HG02938 (cell line): ENCODE data around the gene EZR.

ENCODE experiments used
- ATAC-seq: cut with Tn5 transposase; IDR thresholded peaks from one replicate; pipeline ENCODE4 v1.9.1; 2021; ENCODE audit warnings: mild to moderate bottlenecking, moderate library complexity; ENCODE audit not compliant: unreplicated experiment

Gene EZR

DNA sequence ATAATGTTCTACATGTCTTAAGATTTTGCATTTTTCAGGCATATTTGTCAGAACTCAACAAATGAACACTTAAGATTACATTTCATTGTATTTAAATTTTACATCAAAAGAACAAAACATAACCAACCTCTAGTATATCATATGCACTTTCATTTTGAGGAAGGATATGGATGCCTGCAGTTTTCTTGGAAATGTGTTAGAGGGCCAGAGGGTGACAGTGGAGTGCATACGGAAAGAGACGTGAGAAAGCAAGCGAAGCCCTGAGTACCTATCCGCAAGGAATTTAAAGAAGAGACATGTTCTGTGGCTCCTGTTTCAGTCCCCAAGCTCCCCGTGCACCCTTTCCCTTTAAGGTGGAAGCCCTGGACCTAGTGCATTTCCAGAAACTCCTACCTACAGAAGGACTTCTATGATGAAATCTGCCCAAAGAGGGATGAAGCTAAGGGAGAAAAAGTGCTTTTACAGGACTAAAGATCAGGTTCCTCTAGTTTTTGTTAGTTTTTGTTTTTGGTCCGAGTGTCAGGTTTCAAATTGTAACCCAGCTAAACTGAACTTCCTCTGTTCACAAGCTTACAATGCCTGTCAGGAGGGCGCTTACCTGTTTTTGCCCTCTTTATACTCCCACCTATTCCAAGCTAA is 38.8 kb downstream of the EZR start:
- ATAC-seq = no peak

DNA sequence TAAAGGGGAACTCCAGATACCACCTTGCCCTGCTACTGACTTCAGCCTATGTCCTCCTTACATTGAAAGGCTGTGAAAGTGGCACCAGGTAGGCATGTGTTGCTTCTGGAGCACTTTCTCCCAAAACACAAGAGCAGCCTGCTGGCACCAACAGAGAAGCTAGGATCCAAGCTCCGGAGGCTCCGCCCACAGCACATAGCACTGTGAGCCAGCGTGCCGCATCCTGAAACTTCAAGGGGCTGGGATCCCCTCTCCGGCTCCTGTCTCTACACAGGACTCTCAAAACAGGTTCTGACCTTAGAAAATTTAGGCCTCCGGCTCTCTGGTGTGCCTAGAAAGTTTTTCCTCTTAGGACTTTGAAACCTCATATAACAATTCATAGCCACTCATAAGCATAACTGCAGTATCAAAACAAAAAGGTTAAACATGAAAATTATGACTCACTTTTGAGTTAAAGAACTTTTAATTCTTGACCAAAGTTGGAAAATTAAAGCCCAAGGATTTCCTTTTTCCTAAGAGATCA is 41.1 kb downstream of the EZR start:
- ATAC-seq = no peak

DNA sequence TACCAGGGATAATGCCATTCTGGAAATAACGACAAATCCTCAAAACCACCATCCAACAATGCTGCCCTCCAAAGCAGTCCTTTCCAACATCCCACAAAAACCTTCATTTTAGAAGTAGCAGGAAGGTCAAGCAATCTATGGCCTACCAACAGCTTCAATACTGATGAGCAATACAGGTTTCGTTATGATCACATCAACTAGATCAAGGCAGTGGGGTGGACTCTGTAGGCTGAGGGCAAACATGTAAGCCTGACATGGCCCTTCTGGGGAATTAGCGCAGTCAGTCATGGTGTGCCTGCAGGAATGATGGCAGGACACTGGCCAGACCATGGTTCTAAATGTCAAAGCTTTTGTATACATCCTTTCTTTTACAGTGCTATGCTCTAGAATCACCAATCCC is 41.7 kb downstream of the EZR start:
- no peak for ATAC-seq

DNA sequence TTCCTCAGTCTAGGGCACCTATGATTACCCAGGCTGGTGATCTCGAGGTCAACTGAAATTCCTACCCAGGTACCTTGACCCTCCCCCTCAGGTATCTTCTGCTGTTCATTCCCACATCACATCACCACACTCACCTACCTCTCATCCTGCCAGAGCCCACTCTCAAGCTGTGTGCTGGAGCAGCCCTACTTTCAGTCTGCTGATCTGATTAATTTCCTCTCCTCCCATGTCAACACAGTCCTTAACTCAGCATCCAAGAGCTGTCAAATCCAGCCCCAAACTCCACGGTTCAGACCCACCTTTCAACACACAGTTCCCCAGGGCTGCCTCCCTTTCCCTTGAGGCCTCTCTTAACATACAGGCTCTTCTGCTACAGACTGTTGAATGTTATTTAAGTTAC is 42.4 kb downstream of the EZR start:
- no peak for ATAC-seq

DNA sequence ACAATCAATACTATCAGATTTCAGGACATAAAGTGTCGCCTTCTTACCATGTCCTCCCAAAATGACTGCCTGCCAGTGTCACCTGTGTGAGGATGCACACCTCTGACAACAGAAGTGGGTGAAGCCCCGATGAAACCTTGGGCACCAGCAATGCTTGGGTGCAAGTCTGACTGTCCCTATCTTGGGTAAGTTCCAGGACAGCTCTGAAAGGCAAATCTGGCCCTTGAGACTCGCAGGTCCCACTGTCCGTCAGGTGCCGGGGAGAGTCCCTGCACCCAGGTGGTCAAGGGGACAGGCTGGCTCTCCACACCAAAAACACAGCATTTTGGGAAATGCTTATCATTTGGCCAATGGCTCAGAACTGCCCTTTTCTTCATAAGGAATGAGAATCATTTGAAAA is 43.3 kb downstream of the EZR start:
- ATAC-seq = no peak

GRCh38 chr6:158774717-158775449 is 44.3 kb downstream of the EZR start:
- ATAC-seq = no peak

DNA sequence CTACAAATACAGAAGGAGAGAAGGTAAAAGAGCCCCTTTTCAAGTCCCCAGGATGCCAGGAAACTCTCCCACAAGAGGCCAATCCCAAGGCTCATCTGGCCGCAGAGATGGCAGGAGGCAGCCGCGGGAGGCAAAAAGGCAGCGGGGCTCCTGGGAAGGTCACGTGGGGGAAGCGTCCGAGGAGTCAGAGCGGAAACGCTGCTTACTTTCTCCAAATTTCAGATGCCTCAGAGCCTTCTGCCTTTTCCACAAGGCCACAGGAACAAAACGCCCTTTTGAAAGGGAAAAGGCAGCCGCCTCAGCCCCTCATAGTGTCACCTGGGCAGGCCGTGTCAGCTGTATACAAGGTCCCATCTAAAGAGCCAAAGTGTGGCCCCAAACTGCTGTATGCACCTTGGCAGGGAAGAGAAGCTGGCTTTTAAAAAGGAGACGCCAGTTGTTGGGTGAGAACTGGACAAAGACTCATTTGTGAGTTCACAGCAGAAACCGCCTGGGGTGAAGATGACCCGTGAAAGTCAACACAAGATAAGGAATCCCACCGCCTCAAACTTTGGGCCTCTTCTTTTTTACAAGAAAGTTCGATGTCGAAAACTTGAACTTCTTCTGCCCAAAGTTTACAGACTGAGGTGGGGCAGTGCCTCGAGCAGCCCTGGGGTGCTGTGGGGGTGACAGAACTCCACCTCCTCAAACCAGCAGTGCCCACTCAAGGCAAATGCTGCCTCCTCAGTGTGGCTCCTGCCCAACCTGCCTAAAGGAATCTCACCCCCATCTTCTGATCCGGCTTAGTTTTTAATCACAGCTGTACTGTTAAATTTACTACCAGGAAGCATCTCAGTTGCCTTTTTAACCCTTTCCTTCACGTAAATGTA is 45.4 kb downstream of the EZR start:
- ATAC-seq = no peak

- no peak for ATAC-seq
Measured at GRCh38 chr6:158772851-158773371, 46.3 kb downstream of the EZR start.

GRCh38 chr6:158772172-158772571 is 47.0 kb downstream of the EZR start:
- ATAC-seq = no peak

- no peak for ATAC-seq
Measured at GRCh38 chr6:158771399-158772152, 47.6 kb downstream of the EZR start.

DNA sequence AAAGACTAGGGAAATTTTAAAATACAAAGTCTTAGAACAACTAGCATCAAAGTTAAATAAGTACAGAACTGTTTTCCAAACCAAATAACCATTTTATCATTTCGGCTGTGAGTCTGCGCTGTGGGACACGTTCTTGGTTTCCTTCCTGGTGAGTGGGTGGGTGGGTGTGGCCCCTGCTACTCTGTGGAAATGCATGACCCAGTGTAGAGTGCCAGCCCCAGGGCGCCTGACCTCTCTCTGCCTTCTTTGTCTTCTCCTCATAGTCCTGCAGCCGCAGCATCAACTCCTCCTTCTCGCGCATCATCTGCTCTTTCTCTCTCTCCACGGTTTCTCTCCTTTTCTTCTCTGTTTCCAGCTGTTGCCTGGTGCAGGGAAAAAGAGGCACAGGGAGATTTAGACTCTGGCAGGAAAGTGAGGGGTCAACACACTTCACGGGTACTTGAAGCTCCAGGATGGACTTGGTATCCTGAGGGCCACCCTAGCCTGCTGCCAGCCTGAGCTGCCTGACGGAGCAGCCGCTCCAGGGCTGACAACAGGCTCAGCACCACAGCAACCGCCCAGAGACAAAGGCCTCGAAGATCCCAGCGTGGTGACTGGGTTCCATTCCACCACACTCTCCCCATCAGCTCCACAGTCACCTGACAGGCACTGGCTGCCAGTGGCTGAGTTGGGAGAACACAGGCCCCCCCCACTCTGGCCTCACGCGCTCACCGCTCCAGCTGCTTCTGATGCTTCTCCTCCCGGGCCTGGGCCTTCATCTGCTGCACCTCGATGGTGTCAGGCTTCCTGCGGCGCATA is 48.4 kb downstream of the EZR start:
- ATAC-seq = no peak

DNA sequence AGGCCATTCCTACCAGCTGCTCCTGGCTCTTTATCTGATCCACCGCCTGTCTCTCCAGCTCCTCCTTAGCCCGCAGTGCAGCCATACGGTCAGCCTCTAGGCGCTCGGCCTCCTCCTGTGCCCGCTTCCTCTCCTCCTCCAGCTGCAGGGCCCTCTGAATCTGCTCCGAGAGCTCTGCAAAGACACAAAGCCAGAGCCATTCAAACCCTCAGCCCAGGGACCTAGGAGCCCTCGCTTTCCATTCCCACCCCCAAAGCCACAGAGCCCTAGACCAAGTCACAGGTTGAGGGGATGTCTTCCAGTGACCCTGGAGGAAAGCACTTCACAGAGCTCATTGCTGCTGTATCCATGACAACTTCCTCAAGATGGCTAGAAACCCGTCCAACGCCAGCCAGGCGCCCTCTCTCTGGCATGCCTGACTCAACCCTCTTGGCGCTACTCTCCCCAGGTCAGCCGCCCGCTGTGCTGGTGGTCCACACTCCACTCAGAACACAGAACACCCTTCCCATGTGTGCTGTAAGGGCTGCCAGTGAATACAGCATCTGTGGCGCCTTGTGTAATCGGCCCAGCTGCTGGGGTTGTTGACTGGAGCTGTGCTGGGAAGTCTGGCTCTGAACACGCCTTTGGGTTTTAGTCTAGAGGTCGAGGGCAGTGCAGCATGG is 49.3 kb downstream of the EZR start:
- no peak for ATAC-seq

GRCh38 chr6:158769234-158769770 is 49.9 kb downstream of the EZR start:
- no peak for ATAC-seq

DNA sequence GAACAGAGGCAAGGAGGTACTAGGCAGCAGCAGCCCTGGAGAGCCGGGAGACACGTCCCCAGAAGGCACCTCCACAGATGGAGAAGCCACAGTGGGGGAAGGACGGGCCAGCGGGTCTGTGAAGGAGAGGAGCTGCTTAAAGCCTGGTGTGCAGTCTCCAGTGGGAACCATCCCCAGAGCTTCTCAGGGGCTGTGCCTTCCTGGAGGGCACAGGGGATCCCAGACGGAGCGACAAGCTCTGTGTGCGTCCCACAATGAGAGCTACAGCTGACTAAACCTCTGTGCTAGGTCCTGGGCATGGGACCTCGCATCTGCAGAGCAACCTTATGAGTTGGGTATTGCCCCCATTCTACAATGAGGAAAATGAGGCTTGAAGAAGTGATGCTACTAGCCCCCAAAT is 50.7 kb downstream of the EZR start:
- no peak for ATAC-seq

DNA sequence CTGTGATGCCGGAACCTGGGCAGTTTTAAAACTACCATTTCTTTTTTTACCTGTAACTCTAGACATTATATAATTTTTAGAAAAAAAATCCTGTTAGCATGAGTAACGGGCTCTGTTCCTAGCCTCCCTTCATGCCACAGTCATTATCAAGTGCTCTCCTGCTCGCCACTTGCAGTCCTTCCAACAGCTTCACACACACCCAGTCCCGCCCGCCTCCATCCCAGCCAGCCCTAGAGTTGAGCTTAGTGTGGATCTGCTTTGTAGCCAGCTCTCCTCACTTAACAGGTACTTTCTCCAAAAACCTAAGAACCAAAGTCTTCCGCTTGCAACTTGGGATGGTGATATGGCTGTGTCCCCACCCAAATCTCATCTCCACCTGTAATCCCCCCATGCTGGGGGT is 51.5 kb downstream of the EZR start:
- no peak for ATAC-seq

DNA sequence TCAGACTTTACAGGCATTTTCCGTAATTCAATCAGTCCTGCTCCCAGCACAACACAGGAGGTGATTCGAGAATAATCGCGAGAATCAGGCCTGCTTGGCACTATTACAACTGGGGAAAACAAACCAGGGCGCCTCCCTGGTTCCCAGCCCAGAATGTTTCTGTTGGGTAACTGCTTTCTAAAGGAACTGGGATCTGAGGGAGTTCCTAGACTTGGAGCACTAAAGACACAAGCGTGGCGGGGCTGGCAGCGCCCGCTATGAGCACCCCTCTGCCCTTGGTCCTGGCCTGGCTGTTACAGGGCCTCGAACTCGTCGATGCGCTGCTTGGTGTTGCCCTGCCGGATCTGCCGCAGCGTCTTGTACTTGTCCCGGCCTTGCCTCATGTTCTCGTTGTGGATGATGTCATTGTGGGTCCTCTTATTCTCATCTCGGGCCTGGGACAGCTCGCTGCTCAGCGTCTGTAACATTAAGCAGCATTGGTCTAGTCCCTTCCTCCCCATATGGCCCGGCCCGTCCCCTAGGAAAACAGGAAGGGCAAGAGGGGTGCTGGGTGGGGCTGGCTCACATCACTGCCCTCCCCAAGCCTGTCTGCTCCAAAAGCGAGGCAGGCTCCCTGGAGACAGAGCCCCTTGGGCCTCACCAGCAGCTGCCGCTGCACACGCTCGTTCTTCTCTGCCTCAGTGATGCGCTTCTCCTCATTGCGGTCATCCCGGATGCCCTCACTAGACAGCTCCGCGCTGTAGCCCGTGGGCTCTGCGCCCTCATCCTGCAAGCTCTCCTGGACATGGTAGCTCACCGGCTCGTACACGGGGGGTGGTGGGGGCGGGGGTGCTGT is 52.3 kb downstream of the EZR start:
- no peak for ATAC-seq

GRCh38 chr6:158765499-158766068 is 53.6 kb downstream of the EZR start:
- no peak for ATAC-seq

- no peak for ATAC-seq
Measured at GRCh38 chr6:158764926-158765325, 54.2 kb downstream of the EZR start.
